Lower leg skin (tissue), 4 donors: Measurements from ENCODE around the gene TREM2. TPM values are rescaled to one million over a fixed set of nuclear protein-coding genes. Genes with fewer than 3 reads are reported as not detected.

ENCODE experiments used
- DNase-seq, 2 donors: peaks; one replicate each; pipeline ENCODE4 v3.0.0-alpha.2; 2019; ENCODE audit warnings: low spot score in 2 of 2
- H3K4me3 ChIP-seq: fragments of 200-600 bp; sonication (generic); 2 replicates; pipeline ENCODE4 v1.5.1; 2017; ENCODE audit warnings: mild to moderate bottlenecking, low read depth; ENCODE audit not compliant: poor library complexity, severe bottlenecking
- POLR2A ChIP-seq, 2 donors: fragments of 450-650 bp; IDR thresholded peaks; one replicate each; pipeline ENCODE4 v1.6.1; 2016 to 2017; ENCODE audit warnings: antibody characterized with exemption in 2 of 2, mild to moderate bottlenecking in 1 of 2, moderate library complexity in 1 of 2
- WGBS, 2 donors: methylation state at CpG; one replicate each; pipeline ENCODE4 v1.1.5; 2018; 5-methylcytosine and 5-hydroxymethylcytosine counted together
- intact Hi-C: fragments of 100-400 bp; cut with DNase I; formaldehyde crosslinking; loops from one replicate; pipeline ENCODE4 v1.15.0; 2023; ENCODE audit warnings: low total_unique reads
- total RNA-seq, 4 donors: library from RNA; depleted of rRNA; stranded (reverse); fragments of >200 nt; gene quantifications; one replicate each; pipeline ENCODE4 v1.1.0, GENCODE V29; 2016
- TF ChIP-seq, protein P1 (sequence below), 3 donors: fragments of 450-650 bp; IDR thresholded peaks; one replicate each; pipeline ENCODE4 v1.5.1; 2016; ENCODE audit warnings: antibody characterized with exemption in 3 of 3, mild to moderate bottlenecking in 3 of 3, moderate library complexity in 2 of 3

TREM2 gene
- total RNA-seq, 4 donors from 2014 or later = 0.46 to 3.5 TPM; not detected in 2

DNA sequence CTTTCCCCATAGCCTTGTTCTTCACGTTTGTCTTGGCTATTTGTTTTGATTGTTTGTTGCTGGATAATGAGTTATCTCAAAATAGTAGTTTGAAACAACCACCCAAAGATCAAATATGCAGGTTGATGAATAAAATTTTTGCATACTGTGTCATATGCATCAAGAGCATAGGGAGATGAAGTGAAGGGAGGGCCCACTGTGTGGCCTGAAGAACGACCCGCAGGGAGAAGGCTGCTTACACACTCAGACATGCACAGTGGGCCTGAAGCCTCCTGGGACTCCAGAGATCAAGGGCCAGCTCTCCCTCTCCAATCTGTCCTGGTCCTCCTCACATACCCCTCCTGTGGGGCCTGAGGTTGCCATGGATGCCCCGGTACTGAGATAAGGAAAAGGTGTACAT lies 16.2 kb upstream of the TREM2 start:
- DNase-seq = no peak
- no peak overlapping the region for H3K4me3 ChIP-seq
- WGBS, 2 donors = 65 to 78% methylated on average over 4 of the region's 4 CpGs
- intact Hi-C loops = no loop called here
- no peak for TF ChIP-seq POLR2A (IDR thresholded peaks at IDR 0.05)
- TF ChIP-seq, protein P1, sequence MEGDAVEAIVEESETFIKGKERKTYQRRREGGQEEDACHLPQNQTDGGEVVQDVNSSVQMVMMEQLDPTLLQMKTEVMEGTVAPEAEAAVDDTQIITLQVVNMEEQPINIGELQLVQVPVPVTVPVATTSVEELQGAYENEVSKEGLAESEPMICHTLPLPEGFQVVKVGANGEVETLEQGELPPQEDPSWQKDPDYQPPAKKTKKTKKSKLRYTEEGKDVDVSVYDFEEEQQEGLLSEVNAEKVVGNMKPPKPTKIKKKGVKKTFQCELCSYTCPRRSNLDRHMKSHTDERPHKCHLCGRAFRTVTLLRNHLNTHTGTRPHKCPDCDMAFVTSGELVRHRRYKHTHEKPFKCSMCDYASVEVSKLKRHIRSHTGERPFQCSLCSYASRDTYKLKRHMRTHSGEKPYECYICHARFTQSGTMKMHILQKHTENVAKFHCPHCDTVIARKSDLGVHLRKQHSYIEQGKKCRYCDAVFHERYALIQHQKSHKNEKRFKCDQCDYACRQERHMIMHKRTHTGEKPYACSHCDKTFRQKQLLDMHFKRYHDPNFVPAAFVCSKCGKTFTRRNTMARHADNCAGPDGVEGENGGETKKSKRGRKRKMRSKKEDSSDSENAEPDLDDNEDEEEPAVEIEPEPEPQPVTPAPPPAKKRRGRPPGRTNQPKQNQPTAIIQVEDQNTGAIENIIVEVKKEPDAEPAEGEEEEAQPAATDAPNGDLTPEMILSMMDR (IDR thresholded peaks at IDR 0.05) = no peak

DNA sequence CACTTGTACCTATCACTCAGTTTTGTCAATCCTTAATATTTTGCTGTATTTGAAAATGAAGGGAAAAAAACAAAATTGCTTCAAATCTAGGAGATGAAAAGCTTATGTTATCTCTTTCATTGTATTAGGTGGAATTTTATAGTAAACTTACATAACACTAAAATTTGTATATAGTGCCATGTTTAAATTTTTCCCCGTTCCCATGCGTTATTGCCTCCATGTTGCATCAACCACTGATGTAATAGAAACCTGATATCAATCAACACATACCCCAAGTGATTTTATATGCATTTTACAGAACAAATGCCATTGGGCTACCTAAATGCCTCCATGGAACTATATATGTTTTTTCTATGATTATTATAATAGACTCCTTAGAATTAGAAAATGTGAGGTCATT lies 14.8 kb upstream of the TREM2 start:
- intact Hi-C loops = no loop called here
- H3K4me3 ChIP-seq = no peak overlapping the region
- 89 to 99% methylated on average over 2 of the region's 2 CpGs for WGBS, 2 donors
- TF ChIP-seq, protein P1 (IDR thresholded peaks at IDR 0.05) = no peak
- TF ChIP-seq POLR2A (IDR thresholded peaks at IDR 0.05) = no peak
- DNase-seq = no peak

DNA sequence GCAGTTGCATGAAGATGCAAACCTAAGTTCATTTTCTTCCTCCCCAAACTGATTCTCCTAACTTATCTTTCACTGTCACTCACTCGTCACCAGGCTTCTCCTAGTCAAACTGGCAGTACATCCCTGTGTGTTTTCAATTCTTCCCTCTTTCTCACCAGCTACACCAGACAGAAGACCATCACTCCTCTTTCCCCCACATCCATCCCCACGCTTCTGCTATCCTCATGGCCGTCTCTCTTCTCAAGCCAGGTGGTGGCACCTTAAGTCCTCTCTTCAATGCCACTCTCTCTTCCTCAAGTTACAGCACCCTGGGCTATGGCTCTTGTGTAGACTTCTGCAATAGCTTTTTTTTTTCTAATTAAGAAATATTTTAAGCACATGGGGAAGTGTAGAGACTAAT lies 14.4 kb upstream of the TREM2 start:
- no peak for DNase-seq
- WGBS, 2 donors = 70 to 75% methylated on average over 3 of the region's 3 CpGs
- intact Hi-C loops = no loop called here
- H3K4me3 ChIP-seq = no peak overlapping the region
- TF ChIP-seq, protein P1 (IDR thresholded peaks at IDR 0.05) = no peak
- no peak for TF ChIP-seq POLR2A (IDR thresholded peaks at IDR 0.05)

DNA sequence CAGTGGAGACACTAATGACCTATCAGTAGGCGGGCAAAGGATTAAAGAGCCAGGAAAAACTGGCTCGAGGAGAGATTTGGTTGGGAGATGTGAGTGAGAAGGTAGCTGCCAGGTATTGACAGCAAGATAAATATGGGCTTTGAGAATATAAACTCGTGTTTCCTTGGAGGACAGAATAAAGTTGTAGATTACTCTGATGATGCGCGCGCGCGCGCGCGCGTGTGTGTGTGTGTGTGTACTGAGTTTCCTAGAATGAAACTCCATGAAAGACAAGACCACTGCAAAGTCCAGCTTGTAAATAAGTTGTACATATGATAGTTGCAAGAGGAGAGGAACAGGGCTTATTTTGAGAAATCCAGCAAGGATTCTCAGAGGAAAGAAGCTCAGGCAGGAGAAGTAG lies 13.3 kb upstream of the TREM2 start:
- H3K4me3 ChIP-seq = no peak overlapping the region
- intact Hi-C loops = no loop called here
- 91% methylated on average over 12 of the region's 12 CpGs for WGBS, 2 donors
- no peak for DNase-seq
- TF ChIP-seq POLR2A (IDR thresholded peaks at IDR 0.05) = no peak
- TF ChIP-seq, protein P1 (IDR thresholded peaks at IDR 0.05) = no peak

DNA sequence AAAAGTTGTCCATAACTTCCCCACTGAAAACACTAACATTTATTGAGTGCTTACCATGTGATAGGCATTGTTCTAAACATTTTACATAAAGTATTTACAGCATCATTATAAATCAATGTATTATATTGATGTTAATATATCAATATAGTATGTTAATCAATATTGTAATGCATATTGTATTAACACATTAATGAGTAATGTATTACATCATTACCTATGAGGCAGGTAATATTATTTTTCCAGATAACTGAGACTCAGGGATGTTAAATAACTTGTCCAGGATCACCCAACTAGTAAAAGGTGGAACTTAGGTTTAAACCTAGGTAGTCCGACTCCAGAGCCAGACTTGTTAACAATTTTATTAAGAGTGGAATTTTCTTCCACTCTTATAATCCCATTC lies 12.2 kb upstream of the TREM2 start:
- 79 to 89% methylated on average over 1 of the region's 1 CpG for WGBS, 2 donors
- H3K4me3 ChIP-seq = no peak overlapping the region
- TF ChIP-seq POLR2A (IDR thresholded peaks at IDR 0.05) = no peak
- TF ChIP-seq, protein P1 (IDR thresholded peaks at IDR 0.05) = no peak

DNA sequence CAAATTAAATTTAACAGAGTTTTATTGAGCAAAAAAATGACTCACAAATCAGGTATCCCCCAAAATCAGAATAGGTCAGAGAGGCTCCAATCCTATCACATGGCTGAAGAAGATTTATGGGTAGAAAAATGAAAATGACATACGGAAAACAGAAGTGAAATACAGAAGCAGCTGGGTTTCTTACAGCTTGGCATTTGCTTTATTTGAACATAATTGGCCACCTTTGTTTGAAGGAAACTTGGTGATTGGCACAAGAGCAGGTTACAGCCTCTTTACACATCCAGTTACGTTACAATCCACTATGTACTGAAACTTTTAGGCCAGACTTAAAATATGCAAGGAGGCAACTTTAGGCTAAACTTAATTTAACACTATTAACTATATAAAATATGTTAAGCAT lies 11.7 kb upstream of the TREM2 start:
- WGBS, 2 donors = 75 to 82% methylated on average over 2 of the region's 2 CpGs
- intact Hi-C loops = no loop called here

More for the DNA sequence above, 12.2 kb upstream of the TREM2 start:
- intact Hi-C loops = no loop called here
- DNase-seq = no peak

More for the DNA sequence above, 11.7 kb upstream of the TREM2 start:
- no peak overlapping the region for H3K4me3 ChIP-seq
- DNase-seq = no peak
- no peak for TF ChIP-seq POLR2A (IDR thresholded peaks at IDR 0.05)
- TF ChIP-seq, protein P1 (IDR thresholded peaks at IDR 0.05) = no peak
